Bronchial smooth muscle cell (primary cell): ENCODE results near the gene CFH. TPM values are rescaled to one million over a fixed set of nuclear protein-coding genes. Genes with fewer than 3 reads are reported as not detected.

ENCODE experiments used
- total RNA-seq: library from RNA; depleted of rRNA; stranded (reverse); fragments of >200 nt; gene quantifications from 2 replicates; pipeline ENCODE4 v1.2.1, GENCODE V29; 2014

The CFH gene
- total RNA-seq = 119 and 157 TPM in 2 replicates

GRCh38 chr1:196651637-196652215 is at the start of gene CFH:
CFH (plus strand) TSS chr1:196652043; CDS start chr1:196652118, 75 bp downstream.

GRCh38 chr1:196608390-196609369 is 43.2 kb upstream of the CFH start, which contains the start of gene KCNT2:
KCNT2 (minus strand) TSS chr1:196608440; CDS start chr1:196608309, 131 bp downstream.

GRCh38 chr1:196774603-196775002 is 122.8 kb downstream of the CFH start, which contains the start of gene CFHR3:
CFHR3 (plus strand) TSS chr1:196774840; CDS start chr1:196774887, 47 bp downstream.

Other genes with a start within 250 kb of the CFH start
- gene KCNT2, start 43.6 kb upstream of the CFH start, total RNA-seq = 1.7 and 1.9 TPM in 2 replicates
- gene CFHR3, start 122.8 kb downstream of the CFH start, total RNA-seq = not detected in 2 replicates
- gene CFHR1, start 167.7 kb downstream of the CFH start, total RNA-seq = 0.16 and 0.26 TPM in 2 replicates
- not detected in 2 replicates for gene CFHR4, start 236.0 kb downstream of the CFH start, total RNA-seq